ENCODE measurements around the gene TSN.

DNA sequence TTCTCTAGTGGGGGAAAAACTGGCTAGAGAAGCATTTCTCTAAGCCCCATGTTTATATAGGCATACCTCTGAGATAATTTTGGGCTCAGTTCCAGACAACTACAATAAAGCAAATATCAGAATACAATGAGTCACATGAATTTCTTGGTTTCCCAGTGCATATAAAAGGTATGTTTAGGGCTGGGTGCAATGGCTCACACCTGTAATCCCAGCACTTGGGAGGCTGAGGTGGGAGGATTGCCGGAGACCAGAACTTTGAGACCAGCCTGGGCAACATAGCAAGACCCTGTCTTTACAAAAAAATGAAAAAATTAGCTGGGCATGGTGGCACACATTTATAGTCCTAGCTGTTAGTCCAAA, 22.2 kb downstream of the TSN start:
- TF ChIP-seq, protein P1, sequence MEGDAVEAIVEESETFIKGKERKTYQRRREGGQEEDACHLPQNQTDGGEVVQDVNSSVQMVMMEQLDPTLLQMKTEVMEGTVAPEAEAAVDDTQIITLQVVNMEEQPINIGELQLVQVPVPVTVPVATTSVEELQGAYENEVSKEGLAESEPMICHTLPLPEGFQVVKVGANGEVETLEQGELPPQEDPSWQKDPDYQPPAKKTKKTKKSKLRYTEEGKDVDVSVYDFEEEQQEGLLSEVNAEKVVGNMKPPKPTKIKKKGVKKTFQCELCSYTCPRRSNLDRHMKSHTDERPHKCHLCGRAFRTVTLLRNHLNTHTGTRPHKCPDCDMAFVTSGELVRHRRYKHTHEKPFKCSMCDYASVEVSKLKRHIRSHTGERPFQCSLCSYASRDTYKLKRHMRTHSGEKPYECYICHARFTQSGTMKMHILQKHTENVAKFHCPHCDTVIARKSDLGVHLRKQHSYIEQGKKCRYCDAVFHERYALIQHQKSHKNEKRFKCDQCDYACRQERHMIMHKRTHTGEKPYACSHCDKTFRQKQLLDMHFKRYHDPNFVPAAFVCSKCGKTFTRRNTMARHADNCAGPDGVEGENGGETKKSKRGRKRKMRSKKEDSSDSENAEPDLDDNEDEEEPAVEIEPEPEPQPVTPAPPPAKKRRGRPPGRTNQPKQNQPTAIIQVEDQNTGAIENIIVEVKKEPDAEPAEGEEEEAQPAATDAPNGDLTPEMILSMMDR (conservative IDR thresholded peaks at IDR 0.05; ENCODE audit: low read length) = no peak
- TF ChIP-seq EZH2phosphoT487 (IDR thresholded peaks at IDR 0.05; ENCODE audit: borderline replicate concordance) = no peak

Data from Loucy (cell line).